Erythroblast (primary cell): ENCODE results near the gene KCNQ5.

Experiments
- GATA1 ChIP-seq: IDR thresholded peaks from 2 replicates; pipeline ENCODE4 v1.6.1; 2011; ENCODE audit warnings: low read depth, mild to moderate bottlenecking, control low read depth, low read length, moderate library complexity
- POLR2A ChIP-seq: IDR thresholded peaks from 2 replicates; pipeline ENCODE4 v1.6.1; 2011; ENCODE audit warnings: mild to moderate bottlenecking, low read length

DNA sequence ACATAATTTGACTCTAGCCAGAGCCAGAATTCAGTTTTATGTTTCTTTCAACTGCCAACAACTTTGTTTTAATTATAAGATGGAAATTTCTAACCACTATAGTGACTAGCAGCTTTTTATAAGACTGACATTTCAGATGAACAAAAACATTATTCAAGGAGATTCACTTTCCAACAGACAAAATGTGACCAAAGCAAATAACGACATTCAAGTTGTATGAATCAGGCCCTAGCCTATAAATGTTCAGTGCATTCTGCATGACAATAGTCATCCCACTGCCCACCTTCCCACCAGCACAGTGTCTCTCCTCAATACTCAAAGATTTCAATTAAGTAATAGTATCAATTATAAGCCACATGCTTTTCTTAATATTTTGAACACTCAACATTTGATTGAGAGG is 402.7 kb downstream of the KCNQ5 start:
- no peak for TF ChIP-seq POLR2A
- TF ChIP-seq GATA1, result no peak
